GM23338 (cell line): ENCODE results near the gene SH3BGR. TPM values are rescaled to one million over a fixed set of nuclear protein-coding genes. Genes with fewer than 3 reads are reported as not detected.
A peak's percentile ranks its signal among the peaks of the same experiment; 100 is the strongest.

Source experiments
- ATAC-seq: fragments of 200-7000 bp; cut with Tn5 transposase; 3 replicates; pipeline ENCODE4 v1.9.1; 2020
- DNase-seq: peaks from one replicate; pipeline ENCODE4 v3.0.0-alpha.2; 2015; ENCODE audit warnings: low spot score
- H2AFZ ChIP-seq: fragments of 200-600 bp; sonication (generic); 2 replicates; pipeline ENCODE4 v1.8.0; 2016; ENCODE audit warnings: antibody characterized with exemption, mild to moderate bottlenecking, moderate library complexity
- H3F3A ChIP-seq: fragments of 200-600 bp; sonication (generic); replicated peaks from 2 replicates; pipeline ENCODE4 v1.8.0; 2017; ENCODE audit warnings: antibody characterized with exemption, mixed run types, low read depth
- H3K27ac ChIP-seq: fragments of 200-600 bp; sonication (generic); 2 replicates; pipeline ENCODE4 v1.6.1; 2016; ENCODE audit warnings: low read depth
- H3K27me3 ChIP-seq: fragments of 200-600 bp; sonication (generic); 2 replicates; pipeline ENCODE4 v1.8.0; 2016; ENCODE audit warnings: mild to moderate bottlenecking, mixed run types, moderate library complexity; ENCODE audit not compliant: insufficient read depth
- H3K36me3 ChIP-seq: fragments of 200-600 bp; sonication (generic); 2 replicates; pipeline ENCODE4 v1.8.0; 2016; ENCODE audit warnings: mild to moderate bottlenecking; ENCODE audit not compliant: insufficient read depth
- H3K4me1 ChIP-seq: fragments of 200-600 bp; sonication (generic); 2 replicates; pipeline ENCODE4 v1.8.0; 2016; ENCODE audit warnings: mild to moderate bottlenecking, moderate library complexity; ENCODE audit not compliant: insufficient read depth
- H3K4me2 ChIP-seq: fragments of 200-600 bp; sonication (generic); 2 replicates; pipeline ENCODE4 v1.7.1; 2017; ENCODE audit warnings: mixed run types
- H3K4me3 ChIP-seq: fragments of 200-600 bp; sonication (generic); 2 replicates; pipeline ENCODE4 v1.6.1; 2016; ENCODE audit warnings: mixed run types
- H3K79me2 ChIP-seq: fragments of 200-600 bp; sonication (generic); replicated peaks from 2 replicates; pipeline ENCODE4 v1.8.0; 2017; ENCODE audit warnings: mild to moderate bottlenecking; ENCODE audit not compliant: insufficient read depth
- H3K9me2 ChIP-seq: fragments of 200-600 bp; sonication (generic); 2 replicates; pipeline ENCODE4 v1.8.0; 2017; ENCODE audit not compliant: insufficient read depth
- H4K20me1 ChIP-seq: fragments of 200-600 bp; sonication (generic); replicated peaks from 2 replicates; pipeline ENCODE4 v1.8.0; 2017; ENCODE audit warnings: mild to moderate bottlenecking; ENCODE audit not compliant: insufficient read depth
- H3K27ac Mint-ChIP-seq: 2 replicates; pipeline ENCODE4 v1.8.0; 2020; ENCODE audit warnings: inconsistent platforms, mild to moderate bottlenecking, moderate library complexity, mixed read lengths
- H3K27me3 Mint-ChIP-seq: 3 replicates; pipeline ENCODE4 v1.8.0; 2022; ENCODE audit warnings: low read depth, mild to moderate bottlenecking, moderate library complexity, mixed read lengths, inconsistent platforms; ENCODE audit not compliant: insufficient read depth, poor library complexity
- H3K36me3 Mint-ChIP-seq: 3 replicates; pipeline ENCODE4 v1.8.0; 2021; ENCODE audit warnings: low read depth, mild to moderate bottlenecking, inconsistent platforms, moderate library complexity, mixed read lengths
- H3K4me1 Mint-ChIP-seq: 3 replicates; pipeline ENCODE4 v1.8.0; 2020; ENCODE audit warnings: mild to moderate bottlenecking, inconsistent platforms, mixed read lengths
- H3K4me3 Mint-ChIP-seq: 3 replicates; pipeline ENCODE4 v1.8.0; 2021; ENCODE audit warnings: moderate library complexity, mild to moderate bottlenecking, inconsistent platforms, mixed read lengths
- H3K9me3 Mint-ChIP-seq: 3 replicates; pipeline ENCODE4 v1.8.0; 2020; ENCODE audit warnings: moderate library complexity, mild to moderate bottlenecking, inconsistent platforms, mixed read lengths
- CREB1 ChIP-seq: fragments of 250-450 bp; sonication (Bioruptor Pico); IDR thresholded peaks from 2 replicates; pipeline ENCODE4 v1.5.0; 2020; ENCODE audit warnings: low read depth, mild to moderate bottlenecking, moderate library complexity
- CTCF ChIP-seq, 2 experiments: fragments of 200-600 bp in 1 of 2; sonication (generic) in 1 of 2; conservative IDR thresholded peaks; 2 replicates each; pipeline versions ENCODE4 v1.5.1 to v1.6.1; 2016 to 2017; ENCODE audit warnings: antibody characterized with exemption in 2 of 2, low read depth in 2 of 2, mild to moderate bottlenecking in 2 of 2, moderate library complexity in 1 of 2
- EZH2phosphoT487 ChIP-seq: fragments of 200-600 bp; sonication (generic); IDR thresholded peaks from one replicate; pipeline ENCODE4 v1.8.1; 2018; ENCODE audit warnings: antibody characterized with exemption; ENCODE audit not compliant: unreplicated experiment
- JUNB ChIP-seq: IDR thresholded peaks from one replicate; pipeline ENCODE4 v1.6.1; 2016; ENCODE audit warnings: antibody characterized with exemption; ENCODE audit not compliant: unreplicated experiment
- NANOG ChIP-seq: IDR thresholded peaks from 2 replicates; pipeline ENCODE4 v1.6.1; 2016; ENCODE audit warnings: antibody characterized with exemption, borderline replicate concordance
- REST ChIP-seq: IDR thresholded peaks from one replicate; pipeline ENCODE4 v1.6.1; 2018; ENCODE audit warnings: antibody characterized with exemption; ENCODE audit not compliant: unreplicated experiment
- STAT1 ChIP-seq: IDR thresholded peaks from one replicate; pipeline ENCODE4 v1.6.1; 2016; ENCODE audit warnings: antibody characterized with exemption; ENCODE audit not compliant: unreplicated experiment
- ZNF331 ChIP-seq: fragments of 250-450 bp; sonication (Bioruptor Pico); IDR thresholded peaks from 2 replicates; pipeline ENCODE4 v1.5.0; 2020; ENCODE audit warnings: low read depth, mild to moderate bottlenecking, moderate library complexity
- polyA plus RNA-seq: library from polyadenylated mRNA; unstranded; fragments of >200 nt; fragmentation: Nextera tagmentation; extraction: Ambion mirVana; gene quantifications from 2 replicates; pipeline ENCODE4 v1.2.1, GENCODE V29; 2016
- total RNA-seq: library from RNA; depleted of rRNA; stranded (reverse); fragments of >200 nt; shearing (Covaris generic); gene quantifications from 2 replicates; pipeline ENCODE4 v1.2.3, GENCODE V29; 2014

The SH3BGR gene
- total and polyA plus RNA-seq, 2 experiments from 2014 or later, result 5.9 to 18.9 TPM

- TF ChIP-seq REST (no peak), CREB1 (no peak)
These were observed 64.1 kb downstream of the SH3BGR start (continued) for GRCh38 chr21:39515684-39516472.

- Histone ChIP-seq H3K4me1 (peaks cover 18% of the 10 kb centered on the region; the same call in 1 of the 2 replicates), H3K4me3 (no peak overlapping the region), H3K79me2 (no peaks in the 10 kb centered on the region), H3K4me2 (no peak overlapping the region), H3K36me3 (no peaks in the 10 kb centered on the region), H3K27ac (no peak overlapping the region), H3K9me2 (peaks cover 17% of the 10 kb centered on the region), H3F3A (no peaks in the 10 kb centered on the region), H4K20me1 (no peaks in the 10 kb centered on the region), H2AFZ (no peak overlapping the region), H3K27me3 (no peaks in the 10 kb centered on the region)
- Mint-ChIP-seq H3K36me3 (peaks cover 15% of the 10 kb centered on the region), H3K4me1 (peaks cover 15% of the 10 kb centered on the region), H3K27me3 (peaks cover 7% of the 10 kb centered on the region), H3K27ac (no peak overlapping the region), H3K9me3 (peaks cover 6% of the 10 kb centered on the region; the same call in 2 of the 3 replicates), H3K4me3 (no peak overlapping the region)
- TF ChIP-seq ZNF331 (no peak), CREB1 (no peak), STAT1 (no peak), REST (no peak), NANOG (no peak), CTCF (conservative IDR thresholded peaks at IDR 0.05; ENCODE audit: low read depth in 2 of 2) (peak; percentile 95 to 99), JUNB (no peak), EZH2phosphoT487 (no peak)
- peak; percentile 96 for DNase-seq
- peak; percentile 99 for ATAC-seq
These were observed 66.5 kb downstream of the SH3BGR start for GRCh38 chr21:39518055-39518846.
